Naive thymus-derived CD8-positive, alpha-beta T cell (primary cell): ENCODE data around the gene CDC42BPB. TPM values are rescaled to one million over a fixed set of nuclear protein-coding genes. Genes with fewer than 3 reads are reported as not detected.

ENCODE experiments used
- ATAC-seq, 2 donors: fragments of 150-1000 bp; cut with Tn5 transposase in 1 of 2; sonication (Bioruptor Pico), chemical (Tn5 transposase) in 1 of 2; 1 replicate in 1 of 2; 2 replicates in 1 of 2; pipeline ENCODE4 v1.10.0; 2021; ENCODE audit warnings: mild to moderate bottlenecking in 2 of 2, moderate library complexity in 2 of 2
- POLR2A ChIA-PET: fragments of 350-600 bp; sonication (Branson Sonifier 250); formaldehyde crosslinking; loops from one replicate; lab custom pipeline; 2021; ENCODE audit warnings: antibody characterized with exemption; lab: Charles Lee
- DNase-seq, 10 donors: peaks; one replicate each; pipeline versions ENCODE4 v3.0.0 to v3.0.0-alpha.2; 2020 to 2022
- H3K27ac Mint-ChIP-seq, 10 donors: one replicate each; pipeline ENCODE4 v1.8.0; 2020 to 2022; ENCODE audit warnings: mild to moderate bottlenecking in 10 of 10, mixed read lengths in 10 of 10, moderate library complexity in 4 of 10, inconsistent platforms in 1 of 10
- H3K27me3 Mint-ChIP-seq, 5 donors: one replicate each; pipeline ENCODE4 v1.8.0; 2021 to 2022; ENCODE audit warnings: mixed read lengths in 5 of 5
- H3K36me3 Mint-ChIP-seq, 3 donors: one replicate each; pipeline ENCODE4 v1.8.0; 2020 to 2022; ENCODE audit warnings: mixed read lengths in 3 of 3, mild to moderate bottlenecking in 2 of 3, inconsistent platforms in 1 of 3
- H3K4me1 Mint-ChIP-seq, 4 donors: one replicate each; pipeline ENCODE4 v1.8.0; 2021 to 2022; ENCODE audit warnings: mixed read lengths in 4 of 4
- H3K4me3 Mint-ChIP-seq, 10 donors: one replicate each; pipeline ENCODE4 v1.8.0; 2020 to 2022; ENCODE audit warnings: mild to moderate bottlenecking in 10 of 10, mixed read lengths in 10 of 10, moderate library complexity in 6 of 10, inconsistent platforms in 1 of 10
- H3K9me3 Mint-ChIP-seq, 9 donors: one replicate each; pipeline ENCODE4 v1.8.0; 2020 to 2022; ENCODE audit warnings: mixed read lengths in 9 of 9, mild to moderate bottlenecking in 3 of 9, inconsistent platforms in 1 of 9, moderate library complexity in 1 of 9
- polyA plus RNA-seq, 3 donors: library from polyadenylated mRNA; unstranded; fragments of 300-500 nt; fragmentation: Illumina TruSeq; gene quantifications; one replicate each; pipeline ENCODE4 v1.2.3, GENCODE V29; 2021
- total RNA-seq, 8 experiments: library from RNA in 2 of 8; stranded (reverse) in 2 of 8; gene quantifications; one replicate each; pipeline ENCODE4 v1.2.3 and lab custom pipeline; 2021 to 2026

CDC42BPB gene
- total and polyA plus RNA-seq, 5 experiments from 2014 or later, result 0.20 to 6.3 (median 0.73) TPM

DNA sequence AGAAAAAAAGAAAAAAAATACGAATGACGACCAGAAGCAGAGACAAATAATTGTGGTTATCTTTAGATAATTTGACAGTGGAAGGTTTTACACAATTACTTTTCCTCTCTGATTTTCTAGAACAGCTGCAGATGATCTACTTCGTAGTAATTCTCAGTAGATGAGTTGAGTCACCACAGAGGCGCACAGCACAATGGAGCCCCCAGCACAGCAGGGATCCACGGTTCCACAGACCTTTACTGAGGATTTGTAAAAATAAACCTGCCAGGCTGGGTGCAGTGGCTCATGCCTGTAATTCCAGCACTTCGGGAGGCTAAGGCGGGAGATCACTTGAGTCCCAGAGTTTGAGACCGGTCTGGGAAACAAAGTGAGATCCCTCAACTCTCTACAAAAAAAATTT is 105.5 kb downstream of the CDC42BPB start:
- no peaks in the 10 kb centered on the region for H3K9me3 Mint-ChIP-seq

DNA sequence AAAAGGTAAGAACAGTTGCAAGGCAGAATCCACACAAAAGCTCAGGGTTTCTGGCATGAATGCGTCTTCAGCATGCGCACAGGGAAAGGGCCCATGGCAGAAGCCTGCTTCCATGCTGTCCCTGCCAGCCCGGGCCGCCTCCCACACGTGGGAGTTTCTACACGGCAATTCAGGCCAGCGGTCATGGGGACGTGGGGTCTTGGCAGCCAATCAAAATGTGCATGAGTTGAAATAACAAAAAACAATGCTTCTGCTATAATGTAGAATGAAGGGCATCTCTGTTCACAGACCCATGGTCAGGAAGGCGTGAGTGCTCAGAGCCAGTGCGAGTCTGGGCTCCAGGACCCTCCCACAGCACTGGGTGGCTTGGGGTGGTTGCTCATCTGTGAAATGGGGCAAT is 106.3 kb downstream of the CDC42BPB start:
- DNase-seq (no peak), ATAC-seq (no peak)
- POLR2A ChIA-PET, result no interaction called here
- peaks cover 13 to 32% (median 26%) of the 10 kb centered on the region in 4 donors for H3K4me1 Mint-ChIP-seq
- H3K4me3 Mint-ChIP-seq, result no peak overlapping the region
- H3K36me3 Mint-ChIP-seq, result peaks cover 0 to 3% (median 2%) of the 10 kb centered on the region in 3 donors
- peak overlapping the region in 1 of 10 donors; percentile 72 for H3K27ac Mint-ChIP-seq
- H3K9me3 Mint-ChIP-seq, result no peaks in the 10 kb centered on the region
- no peaks in the 10 kb centered on the region for H3K27me3 Mint-ChIP-seq

More for the DNA sequence above, 105.5 kb downstream of the CDC42BPB start:
- H3K36me3 Mint-ChIP-seq, result peaks cover 0 to 3% (median 2%) of the 10 kb centered on the region in 3 donors
- peaks cover 13 to 26% (median 23%) of the 10 kb centered on the region in 4 donors for H3K4me1 Mint-ChIP-seq
- no peak for DNase-seq
- POLR2A ChIA-PET, result no interaction called here
- H3K27ac Mint-ChIP-seq, result peak overlapping the region in 1 of 10 donors; percentile 67
- ATAC-seq, result no peak
- H3K4me3 Mint-ChIP-seq, result no peak overlapping the region
- H3K27me3 Mint-ChIP-seq, result no peaks in the 10 kb centered on the region

DNA sequence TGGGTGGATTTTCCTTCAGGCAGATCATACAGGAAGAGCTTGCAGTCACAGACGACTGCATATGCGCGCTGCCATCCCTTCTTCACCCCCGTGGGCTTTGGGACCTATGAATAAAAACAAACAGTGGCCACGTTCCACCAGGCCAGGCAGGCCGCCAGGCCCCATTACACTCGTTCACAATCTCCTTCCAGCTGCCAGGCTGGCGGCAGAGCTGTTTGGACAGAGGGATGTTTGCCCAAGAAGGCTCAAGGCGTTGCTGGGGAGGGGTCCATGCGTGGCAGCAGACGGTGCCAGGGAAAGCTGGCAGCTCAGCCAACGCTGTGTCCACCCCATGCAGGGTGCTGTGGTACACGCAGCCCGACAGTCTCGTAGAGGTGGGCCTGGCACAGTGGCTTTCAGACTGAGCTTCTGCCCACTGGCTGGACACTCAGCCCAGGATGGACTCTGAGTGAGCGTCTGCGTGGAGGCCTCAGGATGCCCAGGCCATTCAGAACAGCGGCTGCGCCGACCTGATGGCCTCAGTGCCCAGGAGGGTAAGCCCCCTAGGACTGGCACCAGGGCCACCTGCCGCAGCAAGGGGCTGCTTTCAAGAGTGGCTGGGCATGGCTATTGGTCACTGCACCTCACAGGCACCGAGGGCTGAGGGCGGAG is 107.4 kb downstream of the CDC42BPB start:
- H3K36me3 Mint-ChIP-seq, result peaks cover 0 to 3% (median 0%) of the 10 kb centered on the region in 3 donors

DNA sequence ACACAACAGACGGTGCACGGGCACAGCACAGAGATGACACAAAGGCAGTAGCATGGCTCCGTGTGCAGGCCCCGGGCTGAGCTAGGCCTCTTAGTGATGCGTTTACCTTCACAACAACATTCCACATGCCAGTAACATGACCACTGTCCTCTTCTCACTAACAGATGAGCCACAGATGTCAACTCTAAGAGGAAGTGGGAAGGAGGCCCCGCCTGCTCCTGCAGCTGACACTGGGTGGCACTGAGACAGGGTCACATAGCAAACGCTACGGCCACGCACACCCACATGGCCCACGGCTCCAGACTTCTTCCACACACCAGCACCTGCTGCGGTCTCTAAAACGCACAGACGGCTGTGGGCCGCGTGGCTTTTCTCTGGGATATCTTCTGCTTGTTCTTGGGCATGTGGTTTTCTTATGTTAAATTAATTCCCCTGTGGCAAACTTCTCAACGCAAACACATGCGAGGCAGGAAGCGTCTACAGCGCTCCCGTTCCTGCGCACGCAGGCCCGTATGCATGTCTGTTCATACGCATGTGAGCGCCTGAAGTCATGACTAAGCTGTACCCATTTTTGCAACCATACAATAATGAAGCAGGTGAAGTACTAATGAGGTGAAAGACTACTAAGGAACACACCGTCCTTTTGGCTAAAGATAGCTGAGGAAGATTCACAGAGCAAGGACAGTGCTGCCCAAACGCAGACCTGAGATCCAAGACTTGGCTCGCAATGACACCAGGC is 108.1 kb downstream of the CDC42BPB start:
- Mint-ChIP-seq H3K4me1 (peaks cover 15 to 32% (median 26%) of the 10 kb centered on the region in 4 donors), H3K36me3 (peaks cover 0 to 3% (median 0%) of the 10 kb centered on the region in 3 donors), H3K4me3 (peak overlapping the region; percentile 30 to 76 (median 60)), H3K27me3 (no peaks in the 10 kb centered on the region), H3K9me3 (no peaks in the 10 kb centered on the region), H3K27ac (peak overlapping the region; percentile 79 to 95 (median 88))
- POLR2A ChIA-PET, result interaction anchor here (0.6 to 1.8 kb wide), 9 partner anchors 18 to 1140 kb away, joined by 3 to 14 read pairs (median 4); partner anchors contain the start of gene EIF5
- peak; percentile 85 to 86 for ATAC-seq
- DNase-seq, result peak in 8 of 10 donors; percentile 29 to 79 (median 56)

More for the DNA sequence above, 107.4 kb downstream of the CDC42BPB start:
- Mint-ChIP-seq H3K27me3 (no peaks in the 10 kb centered on the region), H3K4me1 (peaks cover 15 to 32% (median 26%) of the 10 kb centered on the region in 4 donors), H3K27ac (peak overlapping the region; percentile 79 to 95 (median 88)), H3K4me3 (peak overlapping the region in 7 of 10 donors; percentile 51 to 67 (median 62)), H3K9me3 (no peaks in the 10 kb centered on the region)
- ATAC-seq, result no peak
- DNase-seq, result no peak
- POLR2A ChIA-PET, result interaction anchor here (1.0 to 1.8 kb wide), 6 partner anchors 19 to 384 kb away, joined by 3 to 14 read pairs (median 4); partner anchors contain the start of gene EIF5

DNA sequence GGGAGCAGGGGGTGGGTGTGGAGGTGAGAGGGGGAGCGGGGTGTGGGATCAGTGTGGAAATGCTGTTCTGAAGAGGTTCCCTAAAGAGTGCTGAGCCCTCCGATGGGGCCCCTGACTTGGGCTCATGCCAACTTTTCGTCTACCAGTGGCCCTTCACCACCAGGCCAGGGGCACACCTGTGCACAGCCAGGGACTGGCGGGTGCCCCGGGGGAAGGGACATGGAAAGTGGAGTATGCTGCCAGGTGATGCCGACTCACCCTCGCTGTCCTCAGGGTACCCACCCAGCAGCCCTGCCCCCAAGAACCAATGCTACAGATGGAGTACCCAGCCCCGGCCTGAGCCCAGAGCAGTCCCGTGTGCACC is 108.7 kb downstream of the CDC42BPB start:
- Mint-ChIP-seq H3K36me3 (peaks cover 0 to 3% (median 0%) of the 10 kb centered on the region in 3 donors), H3K4me3 (peak overlapping the region in 9 of 10 donors; percentile 30 to 76 (median 59)), H3K27me3 (no peaks in the 10 kb centered on the region), H3K9me3 (no peaks in the 10 kb centered on the region), H3K4me1 (peaks cover 15 to 32% (median 26%) of the 10 kb centered on the region in 4 donors), H3K27ac (peak overlapping the region; percentile 79 to 95 (median 88))
- DNase-seq (no peak), ATAC-seq (no peak)
- POLR2A ChIA-PET, result interaction anchor here (0.6 to 1.8 kb wide), 6 partner anchors 18 to 1139 kb away, joined by 3 to 14 read pairs (median 6); partner anchors contain the start of gene EIF5

DNA sequence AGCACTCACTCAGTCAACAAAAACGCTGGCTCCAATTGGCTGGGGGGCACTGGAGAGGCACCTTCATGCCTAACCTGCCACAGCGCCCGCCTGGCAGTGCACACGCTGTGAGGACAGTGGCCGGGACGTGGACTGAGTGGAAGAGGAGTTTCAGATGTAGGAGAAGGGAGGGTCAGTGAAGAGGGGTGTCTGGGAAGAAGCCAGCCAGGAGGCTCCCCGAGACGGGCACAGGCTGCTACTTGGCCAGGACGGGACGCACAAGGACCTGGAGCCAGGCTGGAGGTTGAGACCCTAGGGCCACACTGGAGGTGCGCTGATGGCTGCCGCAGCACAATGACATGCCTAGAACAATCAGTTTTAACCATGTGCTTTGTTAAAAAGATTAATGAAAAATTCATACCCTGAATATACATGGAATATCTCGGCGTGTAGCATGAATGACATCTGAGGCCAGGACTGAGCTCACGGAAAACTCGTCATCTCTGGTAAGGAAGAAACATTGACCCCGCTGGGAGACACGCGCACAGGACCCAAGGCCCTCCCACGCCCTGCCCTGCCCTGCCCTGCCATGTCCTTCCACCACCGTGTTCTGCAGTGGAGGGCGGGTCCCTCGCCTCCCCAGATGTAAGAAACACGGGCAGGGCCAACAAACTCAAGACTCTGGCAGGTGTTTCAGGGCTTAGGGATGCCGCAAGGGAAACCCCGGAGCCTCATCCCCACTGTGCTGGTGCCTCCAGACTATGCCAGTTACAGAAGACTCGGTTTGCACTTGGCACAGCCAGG is 109.8 kb downstream of the CDC42BPB start:
- peak overlapping the region in 7 of 10 donors; percentile 12 to 86 (median 62) for H3K4me3 Mint-ChIP-seq

DNA sequence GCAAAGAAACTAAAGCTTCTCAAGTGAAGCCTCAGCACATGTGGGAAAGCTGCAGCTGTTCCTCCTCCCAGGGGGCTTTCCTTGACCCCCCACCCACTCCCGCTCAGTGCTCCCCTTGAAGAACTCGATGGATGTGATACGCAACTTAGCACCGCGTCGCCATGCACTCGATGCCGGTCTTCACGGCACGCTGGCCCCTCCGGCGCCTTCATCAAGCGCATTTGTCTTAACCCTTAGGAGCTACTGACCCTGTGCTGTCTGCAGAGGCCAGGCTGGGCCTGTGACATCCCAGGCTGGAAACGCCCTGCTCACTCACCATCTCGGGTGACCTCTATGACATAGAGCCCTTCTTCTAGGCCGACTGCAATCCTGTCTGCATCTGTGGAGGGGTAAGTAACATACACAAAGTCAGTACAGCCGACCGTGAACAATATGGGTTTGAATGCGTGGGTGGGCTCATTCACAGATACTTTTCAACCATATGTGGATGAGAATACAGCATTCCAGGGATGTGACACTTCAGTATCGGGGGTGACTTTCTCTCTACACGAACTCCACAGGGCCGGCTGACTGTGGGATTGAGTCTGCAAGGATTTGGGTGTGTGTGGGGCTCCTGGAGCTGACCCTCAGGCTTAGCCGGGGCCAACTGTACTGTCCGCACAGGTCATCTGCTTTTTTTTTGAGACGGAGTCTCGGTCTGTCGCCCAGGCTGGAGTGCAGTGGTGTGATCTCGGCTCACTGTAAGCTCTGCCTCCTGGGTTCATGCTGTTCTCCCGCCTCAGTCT is 111.8 kb downstream of the CDC42BPB start:
- Mint-ChIP-seq H3K27ac (peak overlapping the region in 2 of 10 donors; percentile 14 to 20), H3K9me3 (no peaks in the 10 kb centered on the region), H3K36me3 (no peaks in the 10 kb centered on the region), H3K4me3 (no peak overlapping the region), H3K27me3 (no peaks in the 10 kb centered on the region), H3K4me1 (peaks cover 15 to 32% (median 26%) of the 10 kb centered on the region in 4 donors)
- ATAC-seq (no peak), DNase-seq (no peak)
- POLR2A ChIA-PET, result interaction anchor here (1.0 to 1.1 kb wide), 2 partner anchors 16 to 17 kb away, joined by 3 to 7 read pairs; no protein-coding TSS in a partner anchor

More for the DNA sequence above, 109.8 kb downstream of the CDC42BPB start:
- peaks cover 15 to 32% (median 26%) of the 10 kb centered on the region in 4 donors for H3K4me1 Mint-ChIP-seq
- H3K36me3 Mint-ChIP-seq, result no peaks in the 10 kb centered on the region
- no peaks in the 10 kb centered on the region for H3K27me3 Mint-ChIP-seq
- peak overlapping the region; percentile 81 to 95 (median 90) for H3K27ac Mint-ChIP-seq
- H3K9me3 Mint-ChIP-seq, result no peaks in the 10 kb centered on the region
- POLR2A ChIA-PET, result interaction anchor here (1.1 to 1.2 kb wide), 2 partner anchors 12 to 19 kb away, joined by 5 to 9 read pairs; no protein-coding TSS in a partner anchor
- ATAC-seq (no peak), DNase-seq (no peak)

DNA sequence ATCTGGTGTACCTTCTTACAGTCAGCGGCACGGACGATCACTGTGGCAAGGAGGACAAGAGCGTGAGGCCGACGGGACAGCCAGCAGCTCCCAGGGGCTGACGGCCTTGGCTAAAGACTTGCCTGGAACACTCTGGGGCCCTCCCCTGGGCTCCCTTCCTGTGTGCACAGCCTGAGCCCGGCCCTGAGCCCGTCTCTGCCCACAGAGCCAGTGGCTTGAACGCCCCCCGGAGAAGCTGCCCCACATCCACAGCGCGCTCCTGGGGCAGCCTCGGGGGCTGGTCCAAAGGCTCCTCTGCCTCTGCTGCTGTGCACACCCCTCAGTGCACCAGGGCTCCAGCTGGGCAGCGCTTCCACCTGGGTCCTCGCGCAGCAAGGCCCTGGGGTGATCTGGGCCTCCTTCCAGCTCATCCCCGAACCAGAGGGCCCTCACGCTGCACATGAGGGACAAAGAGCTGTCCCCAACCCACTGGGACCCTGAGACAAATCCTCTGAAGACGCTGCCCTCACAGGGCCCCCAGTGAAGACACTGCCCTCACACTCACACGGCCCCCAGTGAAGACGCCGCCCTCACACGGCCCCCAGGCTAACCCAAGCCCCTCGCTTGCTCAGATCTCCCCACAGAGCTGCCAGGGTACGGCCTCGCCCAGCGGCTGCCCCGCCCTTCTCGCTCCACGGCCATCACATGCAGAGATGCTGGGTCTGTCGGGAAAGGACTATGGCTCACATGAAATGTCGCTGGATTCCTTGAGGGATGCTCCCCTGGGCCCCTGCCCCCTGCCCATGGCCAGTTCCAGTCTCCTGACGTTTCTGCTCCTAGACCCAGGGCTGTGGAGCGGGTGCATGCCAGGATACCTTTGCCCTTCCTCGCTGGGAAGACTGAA is 112.7 kb downstream of the CDC42BPB start:
- H3K27me3 Mint-ChIP-seq, result no peaks in the 10 kb centered on the region
- no peaks in the 10 kb centered on the region for H3K9me3 Mint-ChIP-seq
- ATAC-seq (no peak), DNase-seq (no peak)
- H3K4me1 Mint-ChIP-seq, result peaks cover 15 to 28% (median 24%) of the 10 kb centered on the region in 4 donors
- no peak overlapping the region for H3K4me3 Mint-ChIP-seq
- no peaks in the 10 kb centered on the region for H3K36me3 Mint-ChIP-seq
- POLR2A ChIA-PET, result interaction anchor here (1.0 to 1.6 kb wide), 2 partner anchors 14 to 15 kb away, joined by 3 read pairs; no protein-coding TSS in a partner anchor
- peak overlapping the region in 1 of 10 donors; percentile 14 for H3K27ac Mint-ChIP-seq

DNA sequence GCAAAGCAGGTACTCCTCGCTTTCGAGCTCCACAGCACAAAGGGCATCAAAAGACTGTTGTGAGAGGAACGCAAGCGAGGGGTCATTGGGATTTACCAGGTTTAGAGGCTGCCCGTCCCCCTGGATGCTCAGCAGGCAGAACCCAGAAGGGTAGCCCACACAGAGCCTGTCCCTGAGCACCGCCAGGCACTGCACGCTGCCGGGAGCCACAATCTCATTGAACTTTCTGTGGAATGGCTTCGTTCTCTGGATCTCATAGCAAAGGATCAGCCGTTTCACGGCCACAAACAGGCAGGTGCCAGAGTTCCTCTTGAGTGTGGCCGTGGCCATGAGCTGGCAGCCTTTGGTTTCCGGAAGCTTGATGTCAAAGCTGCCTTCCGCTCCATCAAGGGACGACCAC is 113.4 kb downstream of the CDC42BPB start:
- Mint-ChIP-seq H3K9me3 (no peaks in the 10 kb centered on the region), H3K27me3 (no peaks in the 10 kb centered on the region), H3K36me3 (no peaks in the 10 kb centered on the region), H3K4me3 (no peak overlapping the region), H3K27ac (no peak overlapping the region), H3K4me1 (peaks cover 8 to 21% (median 17%) of the 10 kb centered on the region in 4 donors)
- DNase-seq (no peak), ATAC-seq (no peak)
- POLR2A ChIA-PET, result interaction anchor here (1.6 kb wide), 1 partner anchor 14 kb away, joined by 3 read pairs; no protein-coding TSS in a partner anchor

DNA sequence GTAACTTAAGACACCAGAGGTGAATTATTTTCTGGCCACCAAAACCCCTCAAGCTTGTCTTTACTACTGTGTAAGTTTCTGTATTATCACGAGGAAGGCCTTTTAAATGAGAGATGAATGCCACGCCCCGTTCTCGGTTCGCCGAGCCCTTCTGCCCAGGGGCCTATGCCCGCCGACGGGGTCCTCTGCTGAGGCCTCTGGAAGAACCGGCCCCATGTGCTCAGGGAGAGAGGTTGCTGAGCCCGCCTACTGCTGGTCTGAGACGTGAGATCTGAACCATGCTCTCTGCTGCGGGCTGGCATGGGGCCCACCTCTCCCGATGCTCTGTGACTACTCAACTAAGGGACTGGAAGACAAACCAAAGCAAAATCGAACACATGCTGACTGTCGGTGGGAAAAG is 113.9 kb downstream of the CDC42BPB start:
- ATAC-seq, result no peak
- Mint-ChIP-seq H3K27me3 (no peaks in the 10 kb centered on the region), H3K36me3 (no peaks in the 10 kb centered on the region), H3K4me1 (peaks cover 5 to 17% (median 13%) of the 10 kb centered on the region in 4 donors), H3K9me3 (no peaks in the 10 kb centered on the region), H3K27ac (no peak overlapping the region), H3K4me3 (no peak overlapping the region)
- DNase-seq, result no peak
- POLR2A ChIA-PET, result interaction anchor here (1.6 kb wide), 1 partner anchor 13 kb away, joined by 3 read pairs; no protein-coding TSS in a partner anchor
